HL-60 (cell line): ENCODE results near the gene RAB11FIP2.

ENCODE experiments used
- DNase-seq, 2 experiments: peaks; one replicate each; pipeline ENCODE4 v3.0.0-alpha.2; 2010 to 2020; ENCODE audit warnings: low read depth in 1 of 2, low spot score in 1 of 2
- H3K27ac ChIP-seq: fragments of 250-450 bp; sonication (Bioruptor Pico); replicated peaks from 2 replicates; pipeline ENCODE4 v1.5.1; 2020; ENCODE audit warnings: mild to moderate bottlenecking, moderate library complexity
- H3K27me3 ChIP-seq: fragments of 250-450 bp; sonication (Bioruptor Pico); 2 replicates; pipeline ENCODE4 v1.5.1; 2021; ENCODE audit warnings: mild to moderate bottlenecking, moderate library complexity; ENCODE audit not compliant: insufficient read depth, poor library complexity, severe bottlenecking
- H3K4me3 ChIP-seq: replicated peaks from 2 replicates; pipeline ENCODE4 v1.5.1; 2011; ENCODE audit warnings: mild to moderate bottlenecking, control low read depth, low read length; ENCODE audit not compliant: insufficient read depth
- CTCF ChIP-seq: IDR thresholded peaks from one replicate; pipeline ENCODE4 v1.5.1; 2011; ENCODE audit warnings: low read length, control low read depth, inconsistent platforms; ENCODE audit not compliant: insufficient read depth
- GABPA ChIP-seq: IDR thresholded peaks from 2 replicates; pipeline ENCODE4 v1.6.1; 2012; ENCODE audit warnings: low read depth
- POLR2AphosphoS5 ChIP-seq: IDR thresholded peaks from 2 replicates; pipeline ENCODE4 v1.6.1; 2012; ENCODE audit warnings: low read depth
- REST ChIP-seq: IDR thresholded peaks from 2 replicates; pipeline ENCODE4 v1.6.1; 2012; ENCODE audit warnings: low read depth; ENCODE audit not compliant: insufficient replicate concordance
- SPI1 ChIP-seq: IDR thresholded peaks from 2 replicates; pipeline ENCODE4 v1.6.1; 2012; ENCODE audit warnings: low read depth, mild to moderate bottlenecking, borderline replicate concordance

RAB11FIP2 gene

GRCh38 chr10:117983961-117984360 is 62.8 kb downstream of the RAB11FIP2 start:
- H3K4me3 ChIP-seq, result no peak overlapping the region
- DNase-seq, result no peak
- H3K27me3 ChIP-seq, result no peaks in the 10 kb centered on the region
- TF ChIP-seq POLR2AphosphoS5 (no peak), SPI1 (no peak), GABPA (no peak), CTCF (no peak), REST (no peak)
- H3K27ac ChIP-seq, result no peak overlapping the region

GRCh38 chr10:117980755-117981702 is 65.7 kb downstream of the RAB11FIP2 start:
- Histone ChIP-seq H3K4me3 (no peak overlapping the region), H3K27ac (no peak overlapping the region), H3K27me3 (peaks cover 2% of the 10 kb centered on the region)
- DNase-seq, result no peak
- TF ChIP-seq SPI1 (no peak), GABPA (no peak), REST (no peak), POLR2AphosphoS5 (no peak), CTCF (no peak)

DNA sequence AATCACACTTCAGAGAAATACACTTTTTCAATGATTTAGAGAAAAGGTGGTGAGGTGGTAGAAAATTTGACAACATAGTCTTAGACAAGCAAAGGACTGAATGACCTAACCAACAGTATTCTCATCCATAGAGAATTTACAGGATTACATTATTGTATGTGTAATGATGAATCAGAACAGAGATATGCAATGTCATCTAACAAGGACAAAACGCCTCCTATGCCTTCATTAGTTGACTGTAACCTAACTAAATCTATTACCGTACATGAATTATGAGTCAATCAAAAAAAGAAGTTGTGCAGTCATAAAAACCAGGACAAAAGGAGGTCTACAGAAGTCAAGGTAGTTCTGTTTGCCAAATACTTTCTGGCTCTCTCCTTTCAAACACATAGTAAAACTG is 66.5 kb downstream of the RAB11FIP2 start:
- DNase-seq, result no peak
- Histone ChIP-seq H3K27ac (no peak overlapping the region), H3K4me3 (no peak overlapping the region), H3K27me3 (peaks cover 2% of the 10 kb centered on the region)
- TF ChIP-seq SPI1 (no peak), GABPA (no peak), REST (no peak), CTCF (no peak)
